ENCODE results near the gene DNM2. TPM values are rescaled to one million over a fixed set of nuclear protein-coding genes. Genes with fewer than 3 reads are reported as not detected.

DNM2 gene
- total RNA-seq, 4 donors from 2014 or later, result 469 to 1,152 (median 585) TPM

GRCh38 chr19:10852098-10852800 lies 134.4 kb downstream of the DNM2 start:
- peaks cover 12% of the 10 kb centered on the region for H3K27me3 ChIP-seq
- in situ Hi-C loops (cut with MboI; ENCODE audit: low pct_ligation_motif_present in 1 of 4, low pct_unique_long_range_greater_than_20kb in 1 of 4, low sequenced_read_pairs in 3 of 4) (loop anchor here in 3 of 4 donors (10.0 to 25.0 kb wide), 2 partner anchors 137 to 140 kb away; partner anchors contain the start of genes DNM2 (in 3 of the 3) and QTRT1 (in 2 of the 3)), intact Hi-C loops (cut with DNase I; ENCODE audit: low total_unique reads) (no loop called here)
- DNase-seq, result no peak
- H3K9me3 ChIP-seq, result no peaks in the 10 kb centered on the region
- WGBS, 2 donors (ENCODE audit: low coverage in 1 of 2), result 59 to 69% methylated on average over 4 to 7 of the region's 7 CpGs
- H3K4me1 ChIP-seq, result no peaks in the 10 kb centered on the region
- TF ChIP-seq EP300 (IDR thresholded peaks at IDR 0.05; ENCODE audit: low read depth), result no peak
- TF ChIP-seq CTCF (IDR thresholded peaks at IDR 0.05), result no peak
- TF ChIP-seq POLR2A (IDR thresholded peaks at IDR 0.05), result no peak
- no peak for TF ChIP-seq POLR2AphosphoS5 (IDR thresholded peaks at IDR 0.05)
- H3K36me3 ChIP-seq, result no peaks in the 10 kb centered on the region
- no peak overlapping the region for H3K27ac ChIP-seq
- no peak overlapping the region for H3K4me3 ChIP-seq

- H3K4me1 ChIP-seq, result no peaks in the 10 kb centered on the region
- H3K9me3 ChIP-seq, result no peaks in the 10 kb centered on the region
- intact Hi-C loops (cut with DNase I; ENCODE audit: low total_unique reads), result no loop called here
- no peak overlapping the region for H3K27ac ChIP-seq
- H3K27me3 ChIP-seq, result peaks cover 12% of the 10 kb centered on the region
- in situ Hi-C loops (cut with MboI; ENCODE audit: low pct_ligation_motif_present in 1 of 4, low pct_unique_long_range_greater_than_20kb in 1 of 4, low sequenced_read_pairs in 3 of 4), result loop anchor here in 3 of 4 donors (10.0 to 25.0 kb wide), 2 partner anchors 138 to 141 kb away; partner anchors contain the start of genes DNM2 (in 3 of the 3) and QTRT1 (in 2 of the 3)
- 72 to 90% methylated on average over 2 to 7 of the region's 7 CpGs for WGBS, 2 donors (ENCODE audit: low coverage in 1 of 2)
- no peak for DNase-seq
- no peak for TF ChIP-seq EP300 (IDR thresholded peaks at IDR 0.05; ENCODE audit: low read depth)
- TF ChIP-seq POLR2AphosphoS5 (IDR thresholded peaks at IDR 0.05), result no peak
- TF ChIP-seq CTCF (IDR thresholded peaks at IDR 0.05), result no peak
- no peak for TF ChIP-seq POLR2A (IDR thresholded peaks at IDR 0.05)
- no peak overlapping the region for H3K4me3 ChIP-seq
- no peaks in the 10 kb centered on the region for H3K36me3 ChIP-seq
Measured at GRCh38 chr19:10852941-10853340, 135.1 kb downstream of the DNM2 start.

GRCh38 chr19:10854350-10855089 lies 136.6 kb downstream of the DNM2 start:
- in situ Hi-C loops (cut with MboI; ENCODE audit: low pct_ligation_motif_present in 1 of 4, low pct_unique_long_range_greater_than_20kb in 1 of 4, low sequenced_read_pairs in 3 of 4), result loop anchor here in 3 of 4 donors (10.0 to 25.0 kb wide), 2 partner anchors 140 to 142 kb away; partner anchors contain the start of genes DNM2 (in 3 of the 3) and QTRT1 (in 2 of the 3)
- 70% methylated on average over 7 of the region's 7 CpGs; no CpG with 5 or more reads in 1 of the 2 donors for WGBS, 2 donors (ENCODE audit: low coverage in 1 of 2)

More at GRCh38 chr19:10854350-10855089, 136.6 kb downstream of the DNM2 start:
- Histone ChIP-seq H3K9me3 (no peaks in the 10 kb centered on the region), H3K27me3 (no peaks in the 10 kb centered on the region), H3K4me1 (no peaks in the 10 kb centered on the region), H3K4me3 (no peak overlapping the region), H3K36me3 (no peaks in the 10 kb centered on the region), H3K27ac (no peak overlapping the region)
- no peak for DNase-seq
- intact Hi-C loops (cut with DNase I; ENCODE audit: low total_unique reads), result no loop called here
- TF ChIP-seq POLR2AphosphoS5 (IDR thresholded peaks at IDR 0.05) (no peak), CTCF (IDR thresholded peaks at IDR 0.05) (no peak), POLR2A (IDR thresholded peaks at IDR 0.05) (no peak), EP300 (IDR thresholded peaks at IDR 0.05; ENCODE audit: low read depth) (no peak)
